Smooth muscle cell of the brain vasculature (primary cell): Measurements from ENCODE around the gene PARP12.
"Not testable (repeated sequence)": the region's sequence is repeated elsewhere in the genome, so short reads cannot be mapped to it uniquely, and the experiment has no call there.

ENCODE experiments used
- DNase-seq: peaks from one replicate; pipeline ENCODE4 v3.0.0-alpha.2; 2012; ENCODE audit warnings: low read depth, low spot score

The PARP12 gene

GRCh38 chr7:140062528-140063299 lies at the start of gene PARP12:
Gene PARP12 (minus strand): TSS chr7:140062951. CDS start chr7:140062847, 104 bp downstream.
- DNase-seq, result no peak

- not testable (repeated sequence) for DNase-seq
These were observed 46.0 kb upstream of the PARP12 start for GRCh38 chr7:140108777-140109176.

GRCh38 chr7:140096459-140096858 lies 33.7 kb upstream of the PARP12 start:
- DNase-seq, result no peak

GRCh38 chr7:140093375-140093774 lies 30.6 kb upstream of the PARP12 start:
- DNase-seq, result no peak

- no peak for DNase-seq
These were observed 22.7 kb upstream of the PARP12 start for GRCh38 chr7:140085447-140085846.

- no peak for DNase-seq
These were observed 22.2 kb upstream of the PARP12 start for GRCh38 chr7:140084972-140085371.

GRCh38 chr7:140084142-140084655 lies 21.4 kb upstream of the PARP12 start:
- no peak for DNase-seq

- DNase-seq, result no peak
These were observed 20.0 kb upstream of the PARP12 start for GRCh38 chr7:140082770-140083169.

GRCh38 chr7:140081774-140082425 lies 19.1 kb upstream of the PARP12 start:
- no peak for DNase-seq

GRCh38 chr7:140080919-140081318 lies 18.2 kb upstream of the PARP12 start:
- no peak for DNase-seq

- DNase-seq, result no peak
These were observed 16.4 kb upstream of the PARP12 start for GRCh38 chr7:140079121-140079536.

GRCh38 chr7:140078392-140078791 lies 15.6 kb upstream of the PARP12 start:
- no peak for DNase-seq

GRCh38 chr7:140074780-140075179 lies 12.0 kb upstream of the PARP12 start:
- DNase-seq, result no peak

- DNase-seq, result no peak
These were observed 7.8 kb upstream of the PARP12 start for GRCh38 chr7:140070546-140070945.

- no peak for DNase-seq
These were observed 6.7 kb upstream of the PARP12 start for GRCh38 chr7:140069298-140069949.

GRCh38 chr7:140068033-140068432 lies 5.3 kb upstream of the PARP12 start:
- DNase-seq, result no peak

GRCh38 chr7:140067052-140067451 lies 4.3 kb upstream of the PARP12 start:
- DNase-seq, result no peak

- DNase-seq, result no peak
These were observed 628 bp downstream of the PARP12 start for GRCh38 chr7:140062118-140062527.

- no peak for DNase-seq
These were observed 1.2 kb downstream of the PARP12 start for GRCh38 chr7:140061607-140061930.

- no peak for DNase-seq
These were observed 1.8 kb downstream of the PARP12 start for GRCh38 chr7:140060788-140061606.

GRCh38 chr7:140060243-140060630 lies 2.5 kb downstream of the PARP12 start:
- no peak for DNase-seq
